IPS-20b (cell line): ENCODE data around the gene NGEF.

Experiments used
- H3K27ac ChIP-seq: one replicate; pipeline ENCODE4 v1.5.1; 2013; ENCODE audit warnings: low read length
- H3K27me3 ChIP-seq: 2 replicates; pipeline ENCODE4 v1.6.1; 2013; ENCODE audit warnings: mild to moderate bottlenecking, low read length, inconsistent platforms; ENCODE audit not compliant: insufficient read depth
- H3K36me3 ChIP-seq: 2 replicates; pipeline ENCODE4 v1.6.1; 2013; ENCODE audit warnings: low read depth, mild to moderate bottlenecking, inconsistent platforms, low read length, moderate library complexity; ENCODE audit not compliant: insufficient read depth
- H3K4me1 ChIP-seq: 2 replicates; pipeline ENCODE4 v1.6.1; 2013; ENCODE audit warnings: mild to moderate bottlenecking, control low read depth, inconsistent platforms, low read length, moderate library complexity; ENCODE audit not compliant: insufficient read depth
- H3K4me3 ChIP-seq: 2 replicates; pipeline ENCODE4 v1.5.1; 2013; ENCODE audit warnings: mild to moderate bottlenecking, low read length, inconsistent platforms
- H3K9ac ChIP-seq: 2 replicates; pipeline ENCODE4 v1.6.1; 2013; ENCODE audit warnings: low read depth, mild to moderate bottlenecking, inconsistent platforms, low read length, moderate library complexity
- H3K9me3 ChIP-seq: 2 replicates; pipeline ENCODE4 v1.6.1; 2013; ENCODE audit warnings: mild to moderate bottlenecking, low read depth, low read length, inconsistent platforms; ENCODE audit not compliant: insufficient read depth

NGEF gene

GRCh38 chr2:232983669-232984140 lies 29.4 kb downstream of the NGEF start:
- no peaks in the 10 kb centered on the region for H3K36me3 ChIP-seq
- no peak overlapping the region for H3K27ac ChIP-seq
- H3K27me3 ChIP-seq, result 0 out of 2 replicates have a peak, but pooled peaks cover 9% of the 10 kb centered on the region
- H3K9ac ChIP-seq, result no peak overlapping the region
- peaks cover 10% of the 10 kb centered on the region; the same call in 1 of the 2 replicates for H3K4me1 ChIP-seq
- no peaks in the 10 kb centered on the region for H3K9me3 ChIP-seq
- H3K4me3 ChIP-seq, result no peak overlapping the region

GRCh38 chr2:232982926-232983668 lies 30.0 kb downstream of the NGEF start:
- Histone ChIP-seq H3K27me3 (0 out of 2 replicates have a peak, but pooled peaks cover 9% of the 10 kb centered on the region), H3K9me3 (no peaks in the 10 kb centered on the region), H3K4me1 (peaks cover 8% of the 10 kb centered on the region; the same call in 1 of the 2 replicates), H3K9ac (no peak overlapping the region), H3K27ac (no peak overlapping the region), H3K36me3 (no peaks in the 10 kb centered on the region), H3K4me3 (no peak overlapping the region)

DNA sequence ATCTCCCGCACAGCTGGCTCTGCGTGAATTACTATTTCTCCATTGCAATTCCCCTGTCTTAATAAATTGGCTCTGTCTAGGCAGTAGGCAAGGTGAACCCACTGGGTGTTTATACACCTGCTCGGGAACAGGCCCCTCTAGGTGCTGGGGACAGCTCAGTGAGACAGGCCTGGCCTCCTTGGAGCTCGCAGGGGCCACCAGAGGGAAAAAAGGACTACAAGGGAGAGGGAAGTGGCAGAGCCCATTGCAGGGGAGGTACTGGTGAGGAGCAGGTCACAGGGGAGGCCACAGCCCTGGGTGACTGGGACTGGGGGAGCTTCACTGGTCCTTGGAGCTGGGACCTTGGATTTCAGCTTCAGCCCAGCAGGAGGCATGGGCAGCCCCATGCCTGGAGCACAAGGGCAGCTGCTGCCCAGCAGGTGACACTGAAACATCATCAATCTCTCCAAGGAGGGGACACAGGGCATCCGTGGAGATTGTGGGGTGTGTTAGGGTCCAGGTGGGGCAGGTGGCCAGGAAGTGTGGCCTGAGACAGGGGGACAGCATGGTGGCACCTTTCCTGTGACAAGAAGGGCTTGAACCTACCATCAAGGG lies 31.2 kb downstream of the NGEF start:
- Histone ChIP-seq H3K9ac (no peak overlapping the region), H3K36me3 (no peaks in the 10 kb centered on the region), H3K9me3 (no peaks in the 10 kb centered on the region), H3K4me1 (peaks cover 8% of the 10 kb centered on the region; the same call in 1 of the 2 replicates), H3K27ac (no peak overlapping the region), H3K4me3 (no peak overlapping the region), H3K27me3 (0 out of 2 replicates have a peak, but pooled peaks cover 9% of the 10 kb centered on the region)

DNA sequence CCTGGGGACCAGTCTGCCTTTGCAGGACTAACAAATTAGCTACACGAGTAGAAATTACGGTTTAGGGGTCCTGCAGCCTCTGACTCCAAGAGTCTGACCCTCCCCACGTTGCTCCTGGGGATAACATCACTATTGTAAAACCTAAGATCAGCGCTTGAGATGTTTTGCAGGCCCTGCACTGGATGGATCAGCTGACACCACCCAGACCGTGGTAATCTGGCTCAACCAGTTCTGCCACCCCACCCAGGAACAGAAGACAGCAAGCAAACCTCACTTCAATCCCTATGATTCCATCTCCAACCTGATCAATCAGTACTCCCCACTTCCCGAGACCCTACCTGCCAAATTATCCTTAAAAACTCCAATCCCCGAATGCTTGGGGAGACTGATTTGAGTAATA lies 31.7 kb downstream of the NGEF start:
- H3K9me3 ChIP-seq, result no peaks in the 10 kb centered on the region
- peaks cover 8% of the 10 kb centered on the region; the same call in 1 of the 2 replicates for H3K4me1 ChIP-seq
- H3K4me3 ChIP-seq, result no peak overlapping the region
- 0 out of 2 replicates have a peak, but pooled peaks cover 9% of the 10 kb centered on the region for H3K27me3 ChIP-seq
- H3K36me3 ChIP-seq, result no peaks in the 10 kb centered on the region
- no peak overlapping the region for H3K27ac ChIP-seq
- H3K9ac ChIP-seq, result no peak overlapping the region

DNA sequence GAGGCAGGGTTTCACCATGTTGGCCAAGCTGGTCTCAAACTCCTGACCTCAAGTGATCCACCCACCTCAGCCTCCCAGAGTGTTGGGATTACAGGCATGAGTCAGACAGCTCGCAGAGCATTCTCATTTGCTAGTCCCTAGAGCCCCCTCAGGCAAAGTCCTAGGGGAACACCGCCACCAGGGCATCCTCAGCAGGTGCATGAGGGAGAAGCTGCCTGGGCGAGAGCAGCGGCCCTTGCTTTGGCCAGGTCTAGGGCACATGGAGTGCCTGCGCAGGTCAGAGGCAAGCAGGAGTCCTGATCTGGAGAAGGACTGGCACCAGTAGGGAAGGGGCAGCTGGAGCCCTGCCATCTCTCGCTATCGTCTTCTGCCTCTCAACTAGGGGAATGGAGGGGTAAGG lies 32.4 kb downstream of the NGEF start:
- Histone ChIP-seq H3K4me3 (no peak overlapping the region), H3K36me3 (no peaks in the 10 kb centered on the region), H3K27ac (no peak overlapping the region), H3K9me3 (no peaks in the 10 kb centered on the region), H3K9ac (no peak overlapping the region), H3K27me3 (0 out of 2 replicates have a peak, but pooled peaks cover 9% of the 10 kb centered on the region), H3K4me1 (peaks cover 8% of the 10 kb centered on the region; the same call in 1 of the 2 replicates)

- Histone ChIP-seq H3K36me3 (no peaks in the 10 kb centered on the region), H3K4me1 (peaks cover 8% of the 10 kb centered on the region; the same call in 1 of the 2 replicates), H3K9ac (no peak overlapping the region), H3K4me3 (no peak overlapping the region), H3K27ac (no peak overlapping the region), H3K27me3 (0 out of 2 replicates have a peak, but pooled peaks cover 9% of the 10 kb centered on the region), H3K9me3 (no peaks in the 10 kb centered on the region)
Observed at GRCh38 chr2:232979871-232980461, 33.1 kb downstream of the NGEF start.

- H3K9me3 ChIP-seq, result no peaks in the 10 kb centered on the region
- no peak overlapping the region for H3K9ac ChIP-seq
- no peaks in the 10 kb centered on the region for H3K4me1 ChIP-seq
- no peaks in the 10 kb centered on the region for H3K27me3 ChIP-seq
- no peak overlapping the region for H3K4me3 ChIP-seq
- no peak overlapping the region for H3K27ac ChIP-seq
- no peaks in the 10 kb centered on the region for H3K36me3 ChIP-seq
Observed at GRCh38 chr2:232977438-232977971, 35.6 kb downstream of the NGEF start.

GRCh38 chr2:232976666-232977437 lies 36.2 kb downstream of the NGEF start:
- H3K4me3 ChIP-seq, result no peak overlapping the region
- no peaks in the 10 kb centered on the region for H3K36me3 ChIP-seq
- H3K9ac ChIP-seq, result no peak overlapping the region
- H3K4me1 ChIP-seq, result no peaks in the 10 kb centered on the region
- H3K9me3 ChIP-seq, result no peaks in the 10 kb centered on the region
- H3K27me3 ChIP-seq, result no peaks in the 10 kb centered on the region
- H3K27ac ChIP-seq, result no peak overlapping the region

- H3K4me3 ChIP-seq, result no peak overlapping the region
- H3K9ac ChIP-seq, result no peak overlapping the region
- H3K9me3 ChIP-seq, result no peaks in the 10 kb centered on the region
- no peaks in the 10 kb centered on the region for H3K36me3 ChIP-seq
- no peak overlapping the region for H3K27ac ChIP-seq
- H3K4me1 ChIP-seq, result no peaks in the 10 kb centered on the region
- no peaks in the 10 kb centered on the region for H3K27me3 ChIP-seq
Observed at GRCh38 chr2:232976176-232976575, 36.9 kb downstream of the NGEF start.

DNA sequence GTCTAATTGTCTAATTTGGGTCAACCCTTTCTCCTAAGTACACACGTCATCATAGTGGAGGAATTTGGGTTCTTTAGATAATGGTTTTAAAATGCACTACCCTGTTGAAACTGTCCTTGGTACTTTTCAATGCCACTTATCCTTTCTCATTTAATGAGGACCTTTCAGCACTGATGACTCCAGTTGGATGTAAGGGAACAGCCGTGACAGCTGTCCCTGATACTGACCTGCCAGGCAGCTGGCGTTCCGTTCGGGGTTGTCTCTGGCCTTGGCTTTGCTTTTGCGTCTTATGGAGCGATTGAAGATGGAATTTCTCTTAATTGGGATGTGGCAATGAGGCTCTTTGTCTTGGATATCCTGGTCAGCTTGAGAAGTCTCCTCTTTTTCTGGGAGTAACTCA lies 38.7 kb downstream of the NGEF start:
- H3K36me3 ChIP-seq, result no peaks in the 10 kb centered on the region

DNA sequence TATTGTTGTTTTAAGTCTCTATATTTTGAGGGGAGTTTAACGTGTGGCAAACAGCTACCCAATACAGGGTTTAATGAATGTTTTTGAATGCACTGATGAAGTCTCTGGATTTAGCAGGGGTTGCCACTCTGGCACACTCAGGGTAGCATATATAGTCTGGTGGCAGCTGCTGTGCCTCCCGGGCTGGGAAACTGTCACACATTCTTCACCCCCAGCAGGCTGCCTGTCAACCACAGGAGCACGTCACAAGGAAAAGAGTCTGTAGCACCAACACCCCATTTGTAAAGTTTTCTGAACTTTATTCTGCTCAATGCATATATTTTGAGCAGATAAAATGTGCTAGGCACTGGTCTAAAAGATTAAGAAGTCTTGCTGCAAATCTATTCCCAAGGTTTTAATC lies 39.3 kb downstream of the NGEF start:
- Histone ChIP-seq H3K27ac (no peak overlapping the region), H3K9ac (no peak overlapping the region), H3K4me3 (no peak overlapping the region), H3K36me3 (no peaks in the 10 kb centered on the region), H3K27me3 (no peaks in the 10 kb centered on the region), H3K9me3 (no peaks in the 10 kb centered on the region), H3K4me1 (peaks cover 4% of the 10 kb centered on the region; the same call in 1 of the 2 replicates)

More for the DNA sequence above, 38.7 kb downstream of the NGEF start:
- no peaks in the 10 kb centered on the region for H3K9me3 ChIP-seq
- H3K4me3 ChIP-seq, result no peak overlapping the region
- H3K4me1 ChIP-seq, result peaks cover 4% of the 10 kb centered on the region; the same call in 1 of the 2 replicates
- H3K9ac ChIP-seq, result no peak overlapping the region
- no peak overlapping the region for H3K27ac ChIP-seq
- no peaks in the 10 kb centered on the region for H3K27me3 ChIP-seq
